Embryonic facial prominence (tissue), 1 donor: ENCODE results near the gene IPO13.

Experiments used
- DNase-seq: peaks from one replicate; pipeline ENCODE4 v3.0.0-alpha.2; 2016; ENCODE audit errors: extremely low spot score

Gene IPO13, protein sequence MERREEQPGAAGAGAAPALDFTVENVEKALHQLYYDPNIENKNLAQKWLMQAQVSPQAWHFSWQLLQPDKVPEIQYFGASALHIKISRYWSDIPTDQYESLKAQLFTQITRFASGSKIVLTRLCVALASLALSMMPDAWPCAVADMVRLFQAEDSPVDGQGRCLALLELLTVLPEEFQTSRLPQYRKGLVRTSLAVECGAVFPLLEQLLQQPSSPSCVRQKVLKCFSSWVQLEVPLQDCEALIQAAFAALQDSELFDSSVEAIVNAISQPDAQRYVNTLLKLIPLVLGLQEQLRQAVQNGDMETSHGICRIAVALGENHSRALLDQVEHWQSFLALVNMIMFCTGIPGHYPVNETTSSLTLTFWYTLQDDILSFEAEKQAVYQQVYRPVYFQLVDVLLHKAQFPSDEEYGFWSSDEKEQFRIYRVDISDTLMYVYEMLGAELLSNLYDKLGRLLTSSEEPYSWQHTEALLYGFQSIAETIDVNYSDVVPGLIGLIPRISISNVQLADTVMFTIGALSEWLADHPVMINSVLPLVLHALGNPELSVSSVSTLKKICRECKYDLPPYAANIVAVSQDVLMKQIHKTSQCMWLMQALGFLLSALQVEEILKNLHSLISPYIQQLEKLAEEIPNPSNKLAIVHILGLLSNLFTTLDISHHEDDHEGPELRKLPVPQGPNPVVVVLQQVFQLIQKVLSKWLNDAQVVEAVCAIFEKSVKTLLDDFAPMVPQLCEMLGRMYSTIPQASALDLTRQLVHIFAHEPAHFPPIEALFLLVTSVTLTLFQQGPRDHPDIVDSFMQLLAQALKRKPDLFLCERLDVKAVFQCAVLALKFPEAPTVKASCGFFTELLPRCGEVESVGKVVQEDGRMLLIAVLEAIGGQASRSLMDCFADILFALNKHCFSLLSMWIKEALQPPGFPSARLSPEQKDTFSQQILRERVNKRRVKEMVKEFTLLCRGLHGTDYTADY

DNA sequence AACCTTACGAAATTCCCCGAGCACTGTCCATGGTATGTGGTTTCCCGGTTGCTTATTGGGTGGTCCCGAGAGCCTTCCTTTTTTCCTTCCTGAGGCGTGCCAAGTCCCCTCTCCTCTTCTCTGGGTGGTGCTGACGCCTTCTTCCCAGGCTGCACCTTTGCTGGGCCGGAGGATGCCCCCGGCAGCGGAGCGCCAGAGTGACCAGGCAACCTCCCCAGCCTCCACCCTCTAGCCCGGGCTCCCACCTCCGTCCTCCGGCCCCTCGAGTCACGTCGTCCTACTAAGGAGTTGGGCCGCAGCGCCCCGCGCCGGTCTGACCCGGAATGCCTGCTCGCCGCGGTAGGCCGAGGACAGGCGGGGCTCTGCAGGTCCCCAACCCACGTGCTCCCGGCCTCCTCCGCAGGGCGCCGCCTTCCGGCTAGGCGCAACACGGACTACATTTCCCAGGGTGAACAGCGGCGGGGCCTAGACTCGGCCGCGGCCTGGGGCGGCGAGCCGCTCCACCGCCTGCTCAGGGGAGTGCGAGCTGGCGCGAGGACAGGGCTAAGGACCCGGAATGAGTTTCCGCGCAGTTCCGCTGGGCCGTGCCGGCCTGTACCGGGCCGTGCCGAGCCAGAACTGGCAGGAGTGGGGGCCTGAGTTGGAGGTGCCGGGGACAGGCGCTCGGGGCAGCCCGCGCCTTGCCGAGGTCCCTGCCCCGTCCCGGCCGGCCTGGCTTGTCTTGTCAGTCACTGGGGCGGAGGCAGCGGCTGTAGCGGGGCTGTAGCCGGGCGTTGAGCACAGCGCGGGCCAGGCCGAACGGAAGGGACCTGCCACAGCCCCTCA lies at the start of gene IPO13:
Gene IPO13, plus strand, starts transcription at position 715 of the 825 bp plus-strand sequence. CDS start 651 bp downstream, outside the sequence.
- peak; percentile 92 for DNase-seq

- DNase-seq = no peak
These were observed 47.8 kb upstream of the IPO13 start for GRCh38 chr1:43898981-43899380.

GRCh38 chr1:43900386-43900785 lies 46.4 kb upstream of the IPO13 start:
- no peak for DNase-seq

GRCh38 chr1:43901196-43901961 lies 45.4 kb upstream of the IPO13 start:
- DNase-seq = no peak

DNA sequence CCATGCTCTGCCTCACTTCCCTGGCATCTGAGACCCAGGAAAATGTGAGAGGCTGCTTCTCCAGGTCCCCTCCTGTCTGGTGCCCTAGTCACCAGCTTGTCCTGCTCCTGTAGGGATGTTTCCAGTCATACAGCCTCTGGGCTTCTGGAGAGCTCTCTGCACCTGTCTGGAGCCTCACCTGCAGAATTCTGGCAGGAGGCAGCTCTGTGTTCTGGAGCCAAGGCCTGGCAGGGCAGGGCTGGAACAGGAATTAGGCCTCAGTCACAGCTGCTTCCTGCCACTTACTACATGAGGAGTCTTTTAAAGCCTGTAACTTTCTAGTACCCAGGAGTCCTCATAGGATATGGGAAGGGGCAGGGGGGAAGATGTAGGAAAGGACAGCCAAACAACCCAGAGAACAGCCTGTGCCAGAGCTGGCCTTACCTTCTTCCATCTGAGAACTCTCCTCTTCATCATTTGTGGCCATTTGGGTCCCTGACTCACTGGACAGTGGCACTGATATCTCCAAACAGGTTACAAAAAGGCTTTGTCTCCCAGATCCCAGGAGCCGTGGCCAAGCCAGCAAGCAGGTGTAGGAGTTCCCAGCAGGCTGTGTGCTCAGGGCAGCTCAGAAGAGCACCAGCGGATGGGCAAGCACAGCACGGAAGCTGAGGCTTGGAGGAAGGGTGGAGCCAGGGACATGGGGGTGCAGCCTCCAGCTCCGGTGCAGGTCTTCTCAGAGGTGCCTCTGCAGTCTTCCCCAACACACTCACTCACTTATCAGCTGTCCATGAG lies 44.5 kb upstream of the IPO13 start:
- no peak for DNase-seq

DNA sequence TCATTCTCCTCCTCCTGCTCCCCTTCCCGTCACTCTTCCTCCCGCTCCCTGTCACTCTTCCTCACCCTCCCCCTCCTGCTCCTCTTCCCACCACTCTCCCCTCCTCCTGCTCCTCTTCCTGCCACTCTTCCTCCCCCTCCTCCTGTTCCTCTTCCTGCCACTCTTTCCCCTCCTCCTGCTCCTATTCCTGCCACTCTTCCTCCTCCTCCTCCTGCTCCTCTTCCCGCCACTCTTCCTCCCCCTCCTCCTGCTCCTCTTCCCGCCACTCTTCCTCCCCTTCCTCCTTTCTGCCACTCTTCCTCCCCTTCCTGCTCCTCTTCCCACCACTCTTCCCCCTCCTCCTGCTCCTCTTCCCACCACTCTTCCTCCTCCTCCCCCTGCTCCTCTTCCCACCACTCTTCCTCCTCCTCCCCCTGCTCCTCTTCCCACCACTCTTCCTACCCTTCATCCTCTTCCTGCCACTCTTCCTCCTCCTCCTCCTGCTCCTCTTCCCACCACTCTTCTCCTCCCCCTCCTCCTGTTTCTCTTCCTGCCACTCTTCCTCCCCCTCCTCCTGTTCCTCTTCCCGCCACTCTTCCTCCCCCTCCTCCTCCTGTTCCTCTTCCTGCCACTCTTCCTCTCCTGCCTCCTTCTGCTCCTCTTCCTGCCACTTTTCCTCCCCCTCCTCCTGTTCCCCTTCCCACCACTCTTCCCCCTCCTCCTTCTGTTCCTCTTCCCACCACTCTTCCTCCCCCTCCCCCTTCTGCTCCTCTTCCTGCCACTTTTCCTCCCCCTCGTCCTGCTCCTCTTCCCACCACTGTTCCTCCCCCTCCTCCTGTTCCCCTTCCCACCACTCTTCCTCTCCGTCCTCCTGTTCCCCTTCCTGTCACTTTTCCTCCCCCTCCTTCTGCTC lies 41.8 kb upstream of the IPO13 start:
- DNase-seq = no peak

DNA sequence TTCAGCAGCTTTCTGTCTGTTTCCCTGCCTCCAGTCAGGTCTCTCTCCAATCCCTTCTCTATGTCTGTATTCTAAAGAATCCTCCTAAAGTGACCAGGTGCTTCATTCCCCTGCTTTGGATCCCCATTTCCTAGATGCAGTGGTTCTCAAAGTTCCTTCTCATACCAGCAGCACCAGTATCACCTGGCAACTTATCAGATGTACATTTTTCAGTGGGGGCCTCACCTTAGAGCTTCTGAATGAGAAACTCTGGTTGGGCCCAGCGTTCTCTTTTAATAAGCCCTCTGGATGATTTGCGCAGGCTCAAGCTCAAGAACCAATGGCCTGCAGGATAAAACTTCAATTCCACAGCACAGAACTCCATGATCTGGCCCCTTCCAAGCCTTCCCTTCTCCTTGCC lies 38.5 kb upstream of the IPO13 start:
- no peak for DNase-seq

- no peak for DNase-seq
These were observed 37.9 kb upstream of the IPO13 start for GRCh38 chr1:43908858-43909257.

GRCh38 chr1:43910343-43910742 lies 36.4 kb upstream of the IPO13 start:
- DNase-seq = no peak

DNA sequence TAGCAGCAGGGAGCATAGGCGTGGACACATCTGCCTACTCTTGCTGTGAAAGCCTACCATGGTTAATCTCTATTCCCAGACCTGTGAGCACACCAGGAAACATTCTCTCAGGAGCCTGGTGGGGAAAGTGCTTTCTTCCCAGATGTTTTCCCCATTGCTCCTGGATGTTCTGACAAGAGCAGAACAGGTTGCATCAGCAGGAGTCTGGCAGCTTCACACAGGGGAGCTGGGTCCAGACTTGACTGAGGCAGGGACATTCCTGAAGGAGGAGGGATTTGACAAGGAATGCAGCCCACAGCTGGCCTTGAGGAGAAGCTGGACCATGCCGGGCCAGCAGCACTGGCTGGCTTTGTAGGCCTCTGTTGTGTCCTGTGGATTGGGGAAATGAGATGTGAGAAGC lies 34.1 kb upstream of the IPO13 start:
- no peak for DNase-seq

- DNase-seq = no peak
These were observed 33.7 kb upstream of the IPO13 start for GRCh38 chr1:43913051-43913501.

DNA sequence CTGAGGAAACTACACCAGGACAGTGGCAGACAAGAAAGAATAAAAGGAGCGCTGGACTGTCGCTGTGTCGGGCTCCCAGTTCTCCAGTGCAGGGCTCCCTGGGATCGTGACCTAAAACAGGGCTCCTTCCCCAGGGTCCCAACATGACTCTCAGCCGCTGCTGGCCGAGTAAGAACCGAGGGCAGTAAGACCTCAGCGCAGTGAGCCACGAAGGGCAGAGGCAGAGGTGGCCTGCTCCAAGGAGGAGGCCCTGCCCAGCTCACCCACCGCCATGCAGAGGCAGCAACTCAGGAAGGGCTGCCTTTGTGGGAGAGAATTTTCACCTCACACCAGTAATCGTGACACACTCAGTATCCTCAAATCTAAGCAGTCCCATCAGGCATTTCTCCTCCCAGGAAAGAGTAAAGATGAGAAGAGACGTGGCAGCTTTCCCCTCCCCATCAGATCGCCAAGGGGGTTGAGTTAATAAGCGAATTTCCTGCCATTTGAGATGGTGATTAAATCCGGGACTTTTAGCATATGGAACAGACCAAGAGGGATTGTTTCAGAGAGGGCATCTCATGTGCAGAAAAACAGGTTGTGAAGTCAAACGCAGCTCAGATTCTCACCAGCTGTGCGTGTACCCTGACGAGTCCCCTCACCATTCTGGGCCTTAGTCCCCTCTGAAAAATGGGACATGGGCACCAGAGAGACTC lies 32.9 kb upstream of the IPO13 start:
- DNase-seq = no peak

GRCh38 chr1:43914576-43915525 lies 31.9 kb upstream of the IPO13 start:
- DNase-seq = no peak

- no peak for DNase-seq
These were observed 26.8 kb upstream of the IPO13 start for GRCh38 chr1:43919906-43920305.

DNA sequence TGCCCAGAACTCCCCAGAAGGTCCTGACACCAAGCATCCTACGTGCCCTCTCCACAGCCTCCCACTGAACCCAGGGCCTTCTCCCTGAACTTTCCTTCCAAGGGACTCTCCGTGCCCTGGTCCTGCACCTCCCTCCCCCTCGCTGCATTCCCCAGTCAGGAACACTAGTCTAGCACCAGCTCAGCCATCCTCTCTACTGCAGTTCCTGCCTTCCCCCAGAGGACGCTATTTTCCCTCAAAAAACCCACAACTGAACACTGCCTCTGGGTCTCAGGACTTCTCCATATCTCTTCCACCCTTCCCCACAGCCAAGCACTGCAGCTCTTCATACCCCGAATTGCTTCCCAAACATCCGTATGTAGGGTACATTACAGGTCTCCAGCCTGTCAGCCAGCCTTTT lies 25.7 kb upstream of the IPO13 start:
- DNase-seq = no peak

DNA sequence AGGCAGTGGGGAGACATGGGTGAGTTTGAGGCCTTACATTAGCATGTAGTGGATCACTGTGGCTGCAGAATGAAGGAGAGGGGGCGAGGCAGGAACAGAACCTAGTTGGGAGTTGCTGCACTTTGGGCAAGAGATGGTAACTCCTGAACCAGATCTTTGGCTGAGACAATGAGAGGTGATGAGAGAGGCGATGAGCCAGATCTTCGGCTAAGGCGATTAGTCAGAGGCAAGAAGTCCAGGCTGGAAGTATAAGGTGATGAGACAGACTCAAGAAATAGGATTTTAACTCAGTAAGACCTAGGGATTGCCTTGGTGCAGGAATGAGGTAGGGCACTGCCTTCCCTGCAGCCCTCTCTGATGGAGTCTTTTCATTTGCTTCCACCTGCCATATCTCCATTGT lies 22.2 kb upstream of the IPO13 start:
- DNase-seq = no peak

- DNase-seq = no peak
These were observed 20.9 kb upstream of the IPO13 start for GRCh38 chr1:43925846-43926245.
